K562 (cell line): ENCODE results near the gene ERAS. TPM values are rescaled to one million over a fixed set of nuclear protein-coding genes. Genes with fewer than 3 reads are reported as not detected.

Experiments used
- ADNP ChIP-seq: fragments of 200-800 bp; sonication (Bioruptor generic); IDR thresholded peaks from 2 replicates; pipeline ENCODE4 v1.6.1; 2016; ENCODE audit warnings: missing genetic modification characterization, missing compliant biosample characterization
- CBX1 ChIP-seq: sonication (generic); IDR thresholded peaks from 2 replicates; pipeline ENCODE4 v1.6.1; 2016; ENCODE audit warnings: antibody characterized with exemption, low read depth, mild to moderate bottlenecking
- ETS2 ChIP-seq: IDR thresholded peaks from 2 replicates; pipeline ENCODE4 v1.6.1; 2016; ENCODE audit warnings: borderline replicate concordance, missing genetic modification characterization, mild to moderate bottlenecking, moderate library complexity, missing compliant biosample characterization; ENCODE audit not compliant: poor library complexity, severe bottlenecking
- KAT7 ChIP-seq: sonication (generic); formaldehyde crosslinking; IDR thresholded peaks from 2 replicates; pipeline ENCODE4 v1.8.0; 2022; ENCODE audit warnings: missing genetic modification reagents, mild to moderate bottlenecking, borderline replicate concordance
- KDM4B ChIP-seq, 2 experiments: fragments of 450-650 bp in 1 of 2; sonication (generic) in 1 of 2; IDR thresholded peaks; 2 replicates each; pipeline ENCODE4 v1.6.1; 2016 to 2017; ENCODE audit warnings: borderline replicate concordance in 2 of 2, antibody characterized with exemption in 1 of 2, low read depth in 1 of 2, mild to moderate bottlenecking in 1 of 2
- POLR3G ChIP-seq: IDR thresholded peaks from 2 replicates; pipeline ENCODE4 v1.6.1; 2011; ENCODE audit not compliant: insufficient read length, insufficient replicate concordance; ENCODE audit errors: extremely low read depth
- PRMT5 ChIP-seq: sonication (generic); formaldehyde crosslinking; IDR thresholded peaks from 2 replicates; pipeline ENCODE4 v1.5.0; 2020; ENCODE audit warnings: missing genetic modification reagents
- RB1 ChIP-seq: fragments of 450-650 bp; IDR thresholded peaks from 2 replicates; pipeline ENCODE4 v1.6.1; 2017; ENCODE audit warnings: low read depth, mild to moderate bottlenecking
- RBBP5 ChIP-seq: fragments of 200-600 bp; sonication (generic); IDR thresholded peaks from 2 replicates; pipeline ENCODE4 v1.6.1; 2012; ENCODE audit warnings: borderline replicate concordance, mild to moderate bottlenecking, low read length, control low read depth, inconsistent platforms; ENCODE audit not compliant: insufficient read depth, poor library complexity, severe bottlenecking
- STAG1 ChIP-seq: sonication (generic); formaldehyde crosslinking; IDR thresholded peaks from 2 replicates; pipeline ENCODE4 v1.5.0; 2020; ENCODE audit warnings: missing genetic modification reagents, borderline replicate concordance
- TGIF2 ChIP-seq: sonication (generic); formaldehyde crosslinking; IDR thresholded peaks from 2 replicates; pipeline ENCODE4 v1.8.1; 2022; ENCODE audit warnings: mild to moderate bottlenecking, missing genetic modification reagents, moderate library complexity
- ZKSCAN1 ChIP-seq: fragments of 150-350 bp; IDR thresholded peaks from 2 replicates; pipeline ENCODE4 v1.6.1; 2016; ENCODE audit warnings: low read depth, low read length
- ZNF133 ChIP-seq: fragments of 250-450 bp; sonication (Bioruptor Pico); IDR thresholded peaks from 2 replicates; pipeline ENCODE4 v1.4.0; 2020; ENCODE audit warnings: mild to moderate bottlenecking
- ZNF282 ChIP-seq: sonication (generic); formaldehyde crosslinking; IDR thresholded peaks from 2 replicates; pipeline ENCODE4 v1.8.1; 2023; ENCODE audit warnings: missing genetic modification reagents
- ZNF785 ChIP-seq: fragments of 250-450 bp; sonication (Bioruptor Pico); IDR thresholded peaks from 2 replicates; pipeline ENCODE4 v1.4.0; 2020; ENCODE audit warnings: mild to moderate bottlenecking
- polyA plus RNA-seq, 8 experiments: library from polyadenylated mRNA; depleted of rRNA in 4 of 8; stranded (reverse) in 5 of 8; unstranded in 3 of 8; fragments of >200 nt; fragmentation: Nextera tagmentation in 2 of 8; fragmentation: Illumina TruSeq in 1 of 8; extraction: Ambion mirVana in 2 of 8; extraction: Trizol in 1 of 8; gene quantifications; 2 replicates each; pipeline versions ENCODE4 v1.2.1 to v1.2.3, GENCODE V29; 2011 to 2014; ENCODE audit warnings: inconsistent platforms in 1 of 8, missing spikeins in 1 of 8
- total RNA-seq, 7 experiments: library from RNA; depleted of rRNA in 6 of 7; stranded (reverse); fragments of >200 nt in 6 of 7; fragmentation: Illumina TruSeq in 2 of 7; extraction: Trizol in 2 of 7; gene quantifications; 2 replicates each; pipeline versions ENCODE4 v1.2.1 to v1.2.3, GENCODE V29; 2011 to 2021; ENCODE audit warnings: low replicate concordance in 1 of 7
- TF ChIP-seq, protein P1 (sequence below): fragments of 250-450 bp; sonication (Bioruptor Pico); IDR thresholded peaks from 2 replicates; pipeline ENCODE4 v1.8.0; 2021; ENCODE audit warnings: moderate library complexity, mild to moderate bottlenecking, inconsistent platforms
- TF ChIP-seq, protein P2 (sequence below): fragments of 250-450 bp; sonication (Bioruptor Pico); IDR thresholded peaks from 2 replicates; pipeline ENCODE4 v1.4.0; 2020
- TF ChIP-seq, protein P3 (sequence below): IDR thresholded peaks from 2 replicates; pipeline ENCODE4 v1.6.1; 2011; ENCODE audit not compliant: insufficient read length; ENCODE audit errors: extremely low read depth
- TF ChIP-seq, protein P4 (sequence below): IDR thresholded peaks from 2 replicates; pipeline ENCODE4 v1.6.1; 2016; ENCODE audit warnings: missing genetic modification characterization, missing compliant biosample characterization

ERAS gene
- total and polyA plus RNA-seq, 9 of the 15 experiments (the other 6 are each of a cell fraction or from before 2014, with no cell fraction given) = 0.07 to 0.12 TPM; not detected in 7

- TF ChIP-seq ETS2 (tag) = no peak
- TF ChIP-seq STAG1 (CRISPR knock-in tag) = no peak
- TF ChIP-seq, protein P1, sequence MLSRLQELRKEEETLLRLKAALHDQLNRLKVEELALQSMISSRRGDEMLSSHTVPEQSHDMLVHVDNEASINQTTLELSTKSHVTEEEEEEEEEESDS (CRISPR knock-in tag) = no peak
- TF ChIP-seq, protein P2, sequence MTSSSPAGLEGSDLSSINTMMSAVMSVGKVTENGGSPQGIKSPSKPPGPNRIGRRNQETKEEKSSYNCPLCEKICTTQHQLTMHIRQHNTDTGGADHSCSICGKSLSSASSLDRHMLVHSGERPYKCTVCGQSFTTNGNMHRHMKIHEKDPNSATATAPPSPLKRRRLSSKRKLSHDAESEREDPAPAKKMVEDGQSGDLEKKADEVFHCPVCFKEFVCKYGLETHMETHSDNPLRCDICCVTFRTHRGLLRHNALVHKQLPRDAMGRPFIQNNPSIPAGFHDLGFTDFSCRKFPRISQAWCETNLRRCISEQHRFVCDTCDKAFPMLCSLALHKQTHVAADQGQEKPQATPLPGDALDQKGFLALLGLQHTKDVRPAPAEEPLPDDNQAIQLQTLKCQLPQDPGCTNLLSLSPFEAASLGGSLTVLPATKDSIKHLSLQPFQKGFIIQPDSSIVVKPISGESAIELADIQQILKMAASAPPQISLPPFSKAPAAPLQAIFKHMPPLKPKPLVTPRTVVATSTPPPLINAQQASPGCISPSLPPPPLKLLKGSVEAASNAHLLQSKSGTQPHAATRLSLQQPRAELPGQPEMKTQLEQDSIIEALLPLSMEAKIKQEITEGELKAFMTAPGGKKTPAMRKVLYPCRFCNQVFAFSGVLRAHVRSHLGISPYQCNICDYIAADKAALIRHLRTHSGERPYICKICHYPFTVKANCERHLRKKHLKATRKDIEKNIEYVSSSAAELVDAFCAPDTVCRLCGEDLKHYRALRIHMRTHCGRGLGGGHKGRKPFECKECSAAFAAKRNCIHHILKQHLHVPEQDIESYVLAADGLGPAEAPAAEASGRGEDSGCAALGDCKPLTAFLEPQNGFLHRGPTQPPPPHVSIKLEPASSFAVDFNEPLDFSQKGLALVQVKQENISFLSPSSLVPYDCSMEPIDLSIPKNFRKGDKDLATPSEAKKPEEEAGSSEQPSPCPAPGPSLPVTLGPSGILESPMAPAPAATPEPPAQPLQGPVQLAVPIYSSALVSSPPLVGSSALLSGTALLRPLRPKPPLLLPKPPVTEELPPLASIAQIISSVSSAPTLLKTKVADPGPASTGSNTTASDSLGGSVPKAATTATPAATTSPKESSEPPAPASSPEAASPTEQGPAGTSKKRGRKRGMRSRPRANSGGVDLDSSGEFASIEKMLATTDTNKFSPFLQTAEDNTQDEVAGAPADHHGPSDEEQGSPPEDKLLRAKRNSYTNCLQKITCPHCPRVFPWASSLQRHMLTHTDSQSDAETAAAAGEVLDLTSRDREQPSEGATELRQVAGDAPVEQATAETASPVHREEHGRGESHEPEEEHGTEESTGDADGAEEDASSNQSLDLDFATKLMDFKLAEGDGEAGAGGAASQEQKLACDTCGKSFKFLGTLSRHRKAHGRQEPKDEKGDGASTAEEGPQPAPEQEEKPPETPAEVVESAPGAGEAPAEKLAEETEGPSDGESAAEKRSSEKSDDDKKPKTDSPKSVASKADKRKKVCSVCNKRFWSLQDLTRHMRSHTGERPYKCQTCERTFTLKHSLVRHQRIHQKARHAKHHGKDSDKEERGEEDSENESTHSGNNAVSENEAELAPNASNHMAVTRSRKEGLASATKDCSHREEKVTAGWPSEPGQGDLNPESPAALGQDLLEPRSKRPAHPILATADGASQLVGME (CRISPR knock-in tag) = 0 out of 2 replicates have a peak, but pooled peaks have one; percentile 43
- TF ChIP-seq, protein P3, sequence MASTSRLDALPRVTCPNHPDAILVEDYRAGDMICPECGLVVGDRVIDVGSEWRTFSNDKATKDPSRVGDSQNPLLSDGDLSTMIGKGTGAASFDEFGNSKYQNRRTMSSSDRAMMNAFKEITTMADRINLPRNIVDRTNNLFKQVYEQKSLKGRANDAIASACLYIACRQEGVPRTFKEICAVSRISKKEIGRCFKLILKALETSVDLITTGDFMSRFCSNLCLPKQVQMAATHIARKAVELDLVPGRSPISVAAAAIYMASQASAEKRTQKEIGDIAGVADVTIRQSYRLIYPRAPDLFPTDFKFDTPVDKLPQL = no peak
- no peak for TF ChIP-seq ZNF133 (CRISPR knock-in tag)
- no peak for TF ChIP-seq RB1
- TF ChIP-seq ZKSCAN1 = no peak
- TF ChIP-seq PRMT5 (CRISPR knock-in tag) = no peak
- TF ChIP-seq KDM4B (IDR thresholded peaks at IDR 0.05; ENCODE audit: borderline replicate concordance in 2 of 2, low read depth in 1 of 2) = no peak
- no peak for TF ChIP-seq POLR3G
- no peak for TF ChIP-seq ZNF785 (CRISPR knock-in tag)
- no peak for TF ChIP-seq ADNP (tag)
- no peak for TF ChIP-seq RBBP5
- TF ChIP-seq, protein P4, sequence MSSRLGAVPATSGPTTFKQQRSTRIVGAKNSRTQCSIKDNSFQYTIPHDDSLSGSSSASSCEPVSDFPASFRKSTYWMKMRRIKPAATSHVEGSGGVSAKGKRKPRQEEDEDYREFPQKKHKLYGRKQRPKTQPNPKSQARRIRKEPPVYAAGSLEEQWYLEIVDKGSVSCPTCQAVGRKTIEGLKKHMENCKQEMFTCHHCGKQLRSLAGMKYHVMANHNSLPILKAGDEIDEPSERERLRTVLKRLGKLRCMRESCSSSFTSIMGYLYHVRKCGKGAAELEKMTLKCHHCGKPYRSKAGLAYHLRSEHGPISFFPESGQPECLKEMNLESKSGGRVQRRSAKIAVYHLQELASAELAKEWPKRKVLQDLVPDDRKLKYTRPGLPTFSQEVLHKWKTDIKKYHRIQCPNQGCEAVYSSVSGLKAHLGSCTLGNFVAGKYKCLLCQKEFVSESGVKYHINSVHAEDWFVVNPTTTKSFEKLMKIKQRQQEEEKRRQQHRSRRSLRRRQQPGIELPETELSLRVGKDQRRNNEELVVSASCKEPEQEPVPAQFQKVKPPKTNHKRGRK = peak; percentile 33; the same call in 1 of the 2 replicates
- TF ChIP-seq CBX1 = peak; percentile 98
- TF ChIP-seq ZNF282 (CRISPR knock-in tag) = no peak
- no peak for TF ChIP-seq TGIF2
- TF ChIP-seq KAT7 (CRISPR knock-in tag) = no peak
Measured at GRCh38 chrX:48785540-48786214, 40.6 kb upstream of the ERAS start (continued).
